MM.1S (cell line): Measurements from ENCODE around the gene POFUT2.
A peak's percentile ranks its signal among the peaks of the same experiment; 100 is the strongest.

ENCODE experiments used
- DNase-seq: peaks from one replicate; pipeline ENCODE4 v3.0.0-alpha.2; 2015
- H2AFZ ChIP-seq: fragments of 300-600 bp; sonication (generic); 2 replicates; pipeline ENCODE4 v1.6.0; 2016; ENCODE audit warnings: antibody characterized with exemption, low read length
- H3F3A ChIP-seq: fragments of 300-600 bp; sonication (generic); 2 replicates; pipeline ENCODE4 v1.6.1; 2016; ENCODE audit warnings: mild to moderate bottlenecking, antibody characterized with exemption, low read length, moderate library complexity, mixed read lengths; ENCODE audit not compliant: insufficient read depth
- H3K27ac ChIP-seq: fragments of 300-600 bp; sonication (generic); 2 replicates; pipeline ENCODE4 v1.5.1; 2016; ENCODE audit warnings: mild to moderate bottlenecking, low read length
- H3K27me3 ChIP-seq: fragments of 300-600 bp; sonication (generic); replicated peaks from 2 replicates; pipeline ENCODE4 v1.6.0; 2016; ENCODE audit warnings: low read length; ENCODE audit not compliant: insufficient read depth
- H3K36me3 ChIP-seq: fragments of 300-600 bp; sonication (generic); replicated peaks from 2 replicates; pipeline ENCODE4 v1.6.1; 2016; ENCODE audit warnings: mild to moderate bottlenecking, low read length, mixed read lengths; ENCODE audit not compliant: insufficient read depth
- H3K4me1 ChIP-seq: fragments of 300-600 bp; sonication (generic); 2 replicates; pipeline ENCODE4 v1.6.1; 2016; ENCODE audit warnings: low read length, mixed read lengths
- H3K4me2 ChIP-seq: fragments of 300-600 bp; sonication (generic); 2 replicates; pipeline ENCODE4 v1.6.0; 2016; ENCODE audit warnings: low read depth, low read length
- H3K4me3 ChIP-seq: fragments of 300-600 bp; sonication (generic); 2 replicates; pipeline ENCODE4 v1.5.1; 2016; ENCODE audit warnings: low read length, mixed read lengths
- H3K79me2 ChIP-seq: fragments of 300-600 bp; sonication (generic); 2 replicates; pipeline ENCODE4 v1.6.1; 2016; ENCODE audit warnings: mixed run types, low read length, mixed read lengths
- H3K9ac ChIP-seq: fragments of 300-600 bp; sonication (generic); 2 replicates; pipeline ENCODE4 v1.6.1; 2016; ENCODE audit warnings: low read length, mixed read lengths
- H3K9me2 ChIP-seq: fragments of 300-600 bp; sonication (generic); replicated peaks from 2 replicates; pipeline ENCODE4 v1.6.1; 2016; ENCODE audit warnings: mild to moderate bottlenecking, low read length, mixed read lengths; ENCODE audit not compliant: insufficient read depth
- H3K9me3 ChIP-seq: fragments of 300-600 bp; sonication (generic); replicated peaks from 2 replicates; pipeline ENCODE4 v1.6.1; 2016; ENCODE audit warnings: mild to moderate bottlenecking, low read length, mixed read lengths; ENCODE audit not compliant: insufficient read depth
- H4K20me1 ChIP-seq: fragments of 300-600 bp; sonication (generic); 2 replicates; pipeline ENCODE4 v1.6.1; 2016; ENCODE audit warnings: mild to moderate bottlenecking, low read length, moderate library complexity, mixed read lengths; ENCODE audit not compliant: insufficient read depth
- EZH2 ChIP-seq: fragments of 300-600 bp; sonication (generic); optimal IDR thresholded peaks from 2 replicates; pipeline ENCODE3; 2017; ENCODE audit warnings: low read depth, mild to moderate bottlenecking, antibody characterized with exemption, low read length, mixed read lengths
- EZH2phosphoT487 ChIP-seq: fragments of 300-600 bp; sonication (generic); IDR thresholded peaks from 2 replicates; pipeline ENCODE4 v1.6.1; 2018; ENCODE audit warnings: antibody characterized with exemption, low read length
- TF ChIP-seq, protein P1 (sequence below): fragments of 300-600 bp; sonication (generic); IDR thresholded peaks from 2 replicates; pipeline ENCODE4 v1.5.1; 2016; ENCODE audit warnings: antibody characterized with exemption, low read length, mixed read lengths

The POFUT2 gene

DNA sequence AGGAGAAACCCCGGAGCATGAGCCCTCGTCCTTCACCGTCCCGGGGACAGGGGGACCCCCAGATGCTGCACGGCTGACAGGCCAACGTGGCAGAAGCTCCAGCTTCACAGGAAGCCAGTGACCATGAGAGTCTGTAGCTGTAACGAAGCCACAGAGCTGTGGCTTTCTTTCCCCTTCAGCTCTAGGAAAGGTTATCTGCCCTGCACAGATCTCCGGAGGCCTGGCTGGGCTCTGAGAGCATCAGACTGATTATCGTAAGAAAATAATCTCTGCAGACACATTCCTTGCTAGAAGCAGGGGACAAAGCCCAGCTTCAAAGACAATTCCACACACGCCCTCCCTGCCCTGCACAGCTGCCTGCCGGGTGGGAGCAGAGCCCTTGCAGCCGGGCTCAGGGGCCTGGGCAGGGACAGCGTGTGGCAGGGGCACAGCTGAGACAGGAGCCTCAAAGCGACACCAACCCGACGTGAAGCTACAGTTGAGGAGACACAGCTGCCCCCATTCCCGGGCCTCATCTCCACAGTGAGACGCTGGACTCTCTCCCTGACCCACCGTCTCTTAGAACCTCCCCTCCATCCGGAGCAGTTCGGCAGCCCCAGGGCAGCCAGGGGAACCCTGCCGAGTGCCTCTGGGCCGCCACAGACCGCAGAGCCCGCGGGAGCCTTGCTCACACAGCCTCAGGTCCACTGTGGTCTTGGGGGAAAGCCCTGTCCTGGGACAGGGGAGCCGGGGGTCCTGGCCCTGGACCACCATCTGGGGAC lies 30.6 kb downstream of the POFUT2 start:
- no peaks in the 10 kb centered on the region for H3K79me2 ChIP-seq
- H2AFZ ChIP-seq: no peak overlapping the region
- TF ChIP-seq EZH2phosphoT487: no peak
- TF ChIP-seq, protein P1, sequence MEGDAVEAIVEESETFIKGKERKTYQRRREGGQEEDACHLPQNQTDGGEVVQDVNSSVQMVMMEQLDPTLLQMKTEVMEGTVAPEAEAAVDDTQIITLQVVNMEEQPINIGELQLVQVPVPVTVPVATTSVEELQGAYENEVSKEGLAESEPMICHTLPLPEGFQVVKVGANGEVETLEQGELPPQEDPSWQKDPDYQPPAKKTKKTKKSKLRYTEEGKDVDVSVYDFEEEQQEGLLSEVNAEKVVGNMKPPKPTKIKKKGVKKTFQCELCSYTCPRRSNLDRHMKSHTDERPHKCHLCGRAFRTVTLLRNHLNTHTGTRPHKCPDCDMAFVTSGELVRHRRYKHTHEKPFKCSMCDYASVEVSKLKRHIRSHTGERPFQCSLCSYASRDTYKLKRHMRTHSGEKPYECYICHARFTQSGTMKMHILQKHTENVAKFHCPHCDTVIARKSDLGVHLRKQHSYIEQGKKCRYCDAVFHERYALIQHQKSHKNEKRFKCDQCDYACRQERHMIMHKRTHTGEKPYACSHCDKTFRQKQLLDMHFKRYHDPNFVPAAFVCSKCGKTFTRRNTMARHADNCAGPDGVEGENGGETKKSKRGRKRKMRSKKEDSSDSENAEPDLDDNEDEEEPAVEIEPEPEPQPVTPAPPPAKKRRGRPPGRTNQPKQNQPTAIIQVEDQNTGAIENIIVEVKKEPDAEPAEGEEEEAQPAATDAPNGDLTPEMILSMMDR: no peak
- TF ChIP-seq EZH2: no peak
- no peak for DNase-seq
- H4K20me1 ChIP-seq: no peaks in the 10 kb centered on the region
- H3K27ac ChIP-seq: no peak overlapping the region
- no peak overlapping the region for H3K4me2 ChIP-seq
- no peaks in the 10 kb centered on the region for H3F3A ChIP-seq
- H3K9me3 ChIP-seq: no peaks in the 10 kb centered on the region
- no peak overlapping the region for H3K9ac ChIP-seq
- H3K4me3 ChIP-seq: no peak overlapping the region
- H3K27me3 ChIP-seq: peaks cover 80% of the 10 kb centered on the region
- no peaks in the 10 kb centered on the region for H3K36me3 ChIP-seq
- H3K4me1 ChIP-seq: peaks cover 6% of the 10 kb centered on the region; the same call in 1 of the 2 replicates
- no peaks in the 10 kb centered on the region for H3K9me2 ChIP-seq

DNA sequence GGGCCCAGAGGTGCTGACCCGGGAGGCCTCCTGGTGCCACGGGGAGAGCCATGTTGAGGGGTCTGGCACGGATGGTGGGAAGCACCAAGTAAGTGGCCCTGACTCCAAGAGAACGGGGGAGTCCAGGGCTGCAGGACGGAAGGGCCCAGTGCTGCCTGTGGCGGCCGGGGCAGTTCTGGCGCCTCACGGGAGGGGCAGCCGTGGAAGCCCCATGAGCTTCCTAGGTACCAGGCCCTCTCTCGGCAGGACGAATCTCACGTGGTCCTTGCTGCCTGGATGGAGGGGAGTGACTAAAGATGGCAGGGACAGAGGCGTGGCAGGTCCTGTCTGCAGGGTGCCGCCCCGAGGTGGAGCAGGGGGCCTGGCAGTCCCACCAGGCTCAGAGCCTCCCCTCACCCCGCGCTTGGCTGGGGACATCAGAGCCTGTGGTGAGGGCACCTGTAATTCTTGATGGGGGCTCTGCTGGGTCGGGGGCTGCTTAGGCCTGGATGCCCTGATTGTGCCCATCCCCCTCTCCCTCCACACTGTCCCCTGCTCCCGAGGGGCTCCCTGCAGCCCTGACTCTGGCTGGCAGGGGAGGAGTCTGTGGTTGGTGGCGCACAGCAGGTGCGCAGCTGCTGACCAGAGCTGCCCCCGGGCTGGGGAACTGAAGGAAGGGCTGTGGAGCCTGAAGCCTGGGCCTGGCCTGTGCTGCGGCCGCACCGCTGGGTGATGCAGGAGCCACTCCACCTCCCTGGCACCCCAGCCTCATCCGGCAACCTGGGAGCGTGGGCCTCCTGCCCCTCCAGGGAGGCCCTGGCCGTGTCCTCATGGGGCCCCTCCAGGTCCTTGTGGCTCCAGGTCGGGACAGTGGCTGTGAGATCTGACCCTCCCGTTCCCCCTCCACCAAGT lies 31.4 kb downstream of the POFUT2 start:
- H3K36me3 ChIP-seq: no peaks in the 10 kb centered on the region
- H3K9ac ChIP-seq: no peak overlapping the region
- no peak for TF ChIP-seq EZH2phosphoT487
- no peak for TF ChIP-seq EZH2
- TF ChIP-seq, protein P1: no peak
- H2AFZ ChIP-seq: peak overlapping the region; percentile 47
- no peaks in the 10 kb centered on the region for H4K20me1 ChIP-seq
- H3K79me2 ChIP-seq: no peaks in the 10 kb centered on the region
- H3K4me1 ChIP-seq: peaks cover 6% of the 10 kb centered on the region; the same call in 1 of the 2 replicates
- H3K4me3 ChIP-seq: no peak overlapping the region
- H3K9me2 ChIP-seq: no peaks in the 10 kb centered on the region
- H3K9me3 ChIP-seq: no peaks in the 10 kb centered on the region
- peaks cover 88% of the 10 kb centered on the region for H3K27me3 ChIP-seq
- H3K4me2 ChIP-seq: no peak overlapping the region
- DNase-seq: no peak
- no peak overlapping the region for H3K27ac ChIP-seq
- no peaks in the 10 kb centered on the region for H3F3A ChIP-seq

DNA sequence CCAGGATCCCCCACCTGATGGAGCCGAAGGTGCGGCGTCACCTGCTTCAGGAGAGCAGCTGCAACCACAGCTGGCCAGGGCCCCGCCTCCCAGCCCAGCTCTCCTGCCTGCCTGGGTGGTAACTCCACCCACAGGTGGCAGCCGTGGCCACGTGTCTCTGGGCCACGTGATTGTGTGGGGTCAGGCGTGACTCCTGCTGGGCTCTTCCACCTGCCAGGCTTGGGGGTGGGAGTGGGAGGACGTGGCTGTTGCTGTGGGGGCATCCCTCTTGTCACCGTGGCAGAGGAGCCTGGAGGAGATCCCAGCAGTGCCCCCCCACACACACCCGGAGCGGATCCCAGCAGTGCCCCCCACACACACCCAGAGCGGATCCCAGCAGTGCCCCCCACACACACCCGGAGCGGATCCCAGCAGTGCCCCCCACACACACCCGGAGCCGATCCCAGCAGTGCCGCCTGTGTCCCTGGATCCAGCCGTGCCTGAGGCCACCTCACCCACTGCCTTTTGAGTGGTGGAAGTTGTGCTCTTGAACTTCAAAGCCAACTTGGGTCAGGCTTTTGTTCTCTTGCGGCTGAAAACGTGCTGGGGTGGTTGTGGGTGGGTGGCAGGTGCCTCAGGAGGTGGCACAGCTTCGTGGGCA lies 32.2 kb downstream of the POFUT2 start:
- Histone ChIP-seq H3K4me2 (peak overlapping the region; percentile 48), H3K9me3 (no peaks in the 10 kb centered on the region), H3K27ac (no peak overlapping the region), H3K9ac (no peak overlapping the region), H3K27me3 (peaks cover 94% of the 10 kb centered on the region), H4K20me1 (no peaks in the 10 kb centered on the region), H3F3A (no peaks in the 10 kb centered on the region), H3K79me2 (no peaks in the 10 kb centered on the region), H3K4me3 (peak overlapping the region; percentile 32), H3K4me1 (peaks cover 6% of the 10 kb centered on the region; the same call in 1 of the 2 replicates), H3K9me2 (no peaks in the 10 kb centered on the region), H2AFZ (peak overlapping the region; percentile 47), H3K36me3 (no peaks in the 10 kb centered on the region)
- DNase-seq: peak; percentile 87
- no peak for TF ChIP-seq EZH2
- TF ChIP-seq, protein P1: no peak
- TF ChIP-seq EZH2phosphoT487: no peak
